Ishikawa (cell line): ENCODE results near the gene PER3.

Experiments used
- CEBPB ChIP-seq: IDR thresholded peaks from 2 replicates; pipeline ENCODE4 v1.6.1; 2012
- CREB1 ChIP-seq: IDR thresholded peaks from 2 replicates; pipeline ENCODE4 v1.6.1; 2012; ENCODE audit warnings: low read depth
- EGR1 ChIP-seq: IDR thresholded peaks from 2 replicates; pipeline ENCODE4 v1.6.1; 2012
- EP300 ChIP-seq: IDR thresholded peaks from 2 replicates; pipeline ENCODE4 v1.6.1; 2012; ENCODE audit warnings: borderline replicate concordance
- FOXM1 ChIP-seq: IDR thresholded peaks from 2 replicates; pipeline ENCODE4 v1.6.1; 2012; ENCODE audit warnings: low read depth, borderline replicate concordance
- MAX ChIP-seq: IDR thresholded peaks from 2 replicates; pipeline ENCODE4 v1.6.1; 2012
- NFIC ChIP-seq: IDR thresholded peaks from 2 replicates; pipeline ENCODE4 v1.6.1; 2012
- RAD21 ChIP-seq: IDR thresholded peaks from 2 replicates; pipeline ENCODE4 v1.6.1; 2012; ENCODE audit warnings: low read depth
- REST ChIP-seq: IDR thresholded peaks from 2 replicates; pipeline ENCODE4 v1.6.1; 2012; ENCODE audit warnings: low read depth, mild to moderate bottlenecking
- TAF1 ChIP-seq: IDR thresholded peaks from 2 replicates; pipeline ENCODE4 v1.6.1; 2012; ENCODE audit warnings: low read depth, mild to moderate bottlenecking
- TCF12 ChIP-seq: IDR thresholded peaks from 2 replicates; pipeline ENCODE4 v1.6.1; 2012; ENCODE audit warnings: low read depth
- TEAD4 ChIP-seq: IDR thresholded peaks from 2 replicates; pipeline ENCODE4 v1.6.1; 2012
- USF1 ChIP-seq: IDR thresholded peaks from 2 replicates; pipeline ENCODE4 v1.6.1; 2012
- YY1 ChIP-seq: IDR thresholded peaks from 2 replicates; pipeline ENCODE4 v1.6.1; 2012; ENCODE audit warnings: low read depth
- ZBTB7A ChIP-seq: IDR thresholded peaks from 2 replicates; pipeline ENCODE4 v1.6.1; 2012; ENCODE audit warnings: low read depth

Gene PER3

GRCh38 chr1:7813677-7814373 is 29.7 kb downstream of the PER3 start:
- no peak for TF ChIP-seq CREB1
- no peak for TF ChIP-seq TCF12
- no peak for TF ChIP-seq CEBPB
- no peak for TF ChIP-seq EGR1
- TF ChIP-seq NFIC = no peak
- no peak for TF ChIP-seq ZBTB7A
- no peak for TF ChIP-seq YY1
- no peak for TF ChIP-seq FOXM1
- TF ChIP-seq REST = no peak
- TF ChIP-seq MAX = no peak
- TF ChIP-seq USF1 = no peak
- no peak for TF ChIP-seq TEAD4
- no peak for TF ChIP-seq TAF1
- TF ChIP-seq RAD21 = no peak
- no peak for TF ChIP-seq EP300

- TF ChIP-seq TEAD4 (no peak), REST (no peak), EP300 (no peak), TCF12 (no peak), NFIC (no peak), ZBTB7A (no peak), USF1 (no peak), CEBPB (no peak)
These were observed 37.2 kb downstream of the PER3 start for GRCh38 chr1:7821282-7821681.

GRCh38 chr1:7824701-7825100 is 40.6 kb downstream of the PER3 start:
- TF ChIP-seq TAF1 (no peak), CREB1 (no peak), USF1 (no peak), NFIC (no peak), REST (no peak), FOXM1 (no peak), ZBTB7A (no peak), TCF12 (no peak), TEAD4 (no peak), EGR1 (no peak), RAD21 (no peak), EP300 (no peak), CEBPB (no peak), MAX (no peak), YY1 (no peak)

- TF ChIP-seq REST (no peak), EGR1 (no peak), TEAD4 (no peak), TCF12 (no peak), TAF1 (no peak), CREB1 (no peak), MAX (no peak)
These were observed 42.3 kb downstream of the PER3 start for GRCh38 chr1:7826363-7826762.
